Ovary (tissue), 3 donors: ENCODE results near the gene ERV3-1.

Experiments
- CTCF ChIP-seq, 3 donors: fragments of 450-650 bp in 2 of 3; fragments of 200-600 bp in 1 of 3; IDR thresholded peaks; one replicate each; pipeline versions ENCODE4 v1.5.1 to v1.8.0; 2016 to 2022; ENCODE audit warnings: antibody characterized with exemption in 3 of 3, mild to moderate bottlenecking in 1 of 3
- EP300 ChIP-seq: sonication (generic); formaldehyde crosslinking; IDR thresholded peaks from one replicate; pipeline ENCODE4 v1.6.1; 2017; ENCODE audit warnings: antibody characterized with exemption
- POLR2A ChIP-seq: fragments of 450-650 bp; IDR thresholded peaks from one replicate; pipeline ENCODE4 v1.6.1; 2017; ENCODE audit warnings: antibody characterized with exemption, mild to moderate bottlenecking, moderate library complexity
- donor health status: DM: no; HTN: no; CAD: no.

GRCh38 chr7:64951250-64951848 is 55.1 kb downstream of the ERV3-1 start:
- TF ChIP-seq CTCF (IDR thresholded peaks at IDR 0.05) (peak; percentile 53 to 80 (median 70)), POLR2A (no peak), EP300 (no peak)
